ENCODE results near the gene PUS7L. TPM values are rescaled to one million over a fixed set of nuclear protein-coding genes. Genes with fewer than 3 reads are reported as not detected.
"Not testable (repeated sequence)": the region's sequence is repeated elsewhere in the genome, so short reads cannot be mapped to it uniquely, and the experiment has no call there.

Gene PUS7L
- total and polyA plus RNA-seq, 2 donors (not counting 1 experiment from before 2014, with no cell fraction given) = 2.6 to 23.5 TPM

DNA sequence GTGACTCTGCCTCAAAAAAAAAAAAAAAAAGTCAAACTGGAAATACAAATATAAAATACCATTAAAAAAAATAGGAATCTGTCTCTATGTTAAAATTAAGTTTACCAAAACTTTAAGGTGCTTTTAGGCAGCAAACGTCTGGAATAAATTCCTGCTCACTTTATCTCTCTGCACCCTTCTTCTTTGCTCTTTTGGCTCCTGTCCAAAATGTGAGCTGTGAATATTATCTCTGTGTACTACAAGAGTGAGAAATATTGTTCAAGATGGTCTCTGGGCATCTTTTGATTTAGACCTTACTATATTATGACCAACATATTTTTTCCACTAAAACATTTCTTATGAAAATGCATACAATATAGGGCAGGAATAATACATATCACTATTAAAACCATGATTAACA is 63.7 kb downstream of the PUS7L start:
- intact Hi-C loops (cut with micrococcal nuclease) = no loop called here

DNA sequence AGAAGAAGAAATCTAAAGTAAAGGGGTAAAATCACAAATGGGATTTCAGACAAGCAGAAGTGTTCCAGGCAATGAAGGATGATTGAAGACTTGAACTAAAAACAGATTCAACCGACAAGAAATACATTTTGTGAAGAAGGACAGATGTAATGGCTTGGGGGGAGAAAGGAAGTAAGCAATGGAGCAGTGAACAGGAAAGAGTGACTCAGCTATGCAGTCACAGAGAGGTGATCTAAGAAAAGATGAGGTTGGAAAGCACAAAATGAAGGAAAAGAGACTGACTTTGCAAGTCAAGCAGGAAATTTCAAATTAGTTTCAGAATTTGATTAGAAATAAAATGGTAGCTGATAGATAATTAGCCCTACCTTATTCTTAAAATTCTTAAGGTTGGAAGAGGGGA is 66.5 kb downstream of the PUS7L start:
- Mint-ChIP-seq H3K9me3 (ENCODE audit: insufficient read depth) (no peaks in the 10 kb centered on the region), H3K27ac (no peak overlapping the region), H3K27me3 (no peaks in the 10 kb centered on the region), H3K4me3 (no peak overlapping the region), H3K4me1 (no peaks in the 10 kb centered on the region)
- Histone ChIP-seq H3K27ac (ENCODE audit: low read length in 2 of 2) (no peak overlapping the region), H3K4me1 (ENCODE audit: control insufficient read depth in 2 of 2, insufficient read depth in 2 of 2, low read length in 2 of 2) (no peaks in the 10 kb centered on the region), H3K4me2 (replicated peaks; ENCODE audit: low read depth, low read length, poor library complexity, severe bottlenecking) (no peak overlapping the region), H3K9ac (ENCODE audit: low read length) (no peak overlapping the region), H3K79me2 (ENCODE audit: control insufficient read depth, insufficient read depth, low read length) (no peaks in the 10 kb centered on the region), H3K4me3 (ENCODE audit: control extremely low read depth in 1 of 5, extremely low read depth in 1 of 5, insufficient read depth in 1 of 5, low read depth in 2 of 5, low read length in 4 of 5) (no peak overlapping the region), H3K27me3 (replicated peaks in 1 of 4; ENCODE audit: control extremely low read depth in 1 of 4, control insufficient read depth in 3 of 4, insufficient read depth in 4 of 4, low read length in 3 of 4) (peaks cover 0 to 3% (median 0%) of the 10 kb centered on the region in 4 experiments), H2AFZ (ENCODE audit: insufficient read depth, low read depth, low read length, poor library complexity, severe bottlenecking) (no peak overlapping the region), H4K20me1 (ENCODE audit: control insufficient read depth, insufficient read depth, low read length, poor library complexity, severe bottlenecking) (no peaks in the 10 kb centered on the region), H3K36me3 (replicated peaks in 1 of 2; ENCODE audit: control extremely low read depth in 1 of 2, control insufficient read depth in 1 of 2, extremely low read depth in 1 of 2, insufficient read depth in 2 of 2, low read length in 1 of 2) (no peaks in the 10 kb centered on the region), H3K9me3 (ENCODE audit: control extremely low read depth in 1 of 3, control insufficient read depth in 2 of 3, insufficient read depth in 1 of 3, low read length in 2 of 3) (no peaks in the 10 kb centered on the region)
- ChIA-PET CTCF (no interaction called here), POLR2A (no interaction called here)
- ATAC-seq (ENCODE audit: low read depth) = no peak
- 0% methylated on average over 1 of the region's 1 CpG for WGBS (ENCODE audit: insufficient coverage)
- intact Hi-C loops (cut with micrococcal nuclease) = no loop called here
- TF ChIP-seq EZH2 (IDR thresholded peaks at IDR 0.05; ENCODE audit: borderline replicate concordance, insufficient read depth, low read depth, low read length, poor library complexity, severe bottlenecking) = no peak
- TF ChIP-seq, protein P1, sequence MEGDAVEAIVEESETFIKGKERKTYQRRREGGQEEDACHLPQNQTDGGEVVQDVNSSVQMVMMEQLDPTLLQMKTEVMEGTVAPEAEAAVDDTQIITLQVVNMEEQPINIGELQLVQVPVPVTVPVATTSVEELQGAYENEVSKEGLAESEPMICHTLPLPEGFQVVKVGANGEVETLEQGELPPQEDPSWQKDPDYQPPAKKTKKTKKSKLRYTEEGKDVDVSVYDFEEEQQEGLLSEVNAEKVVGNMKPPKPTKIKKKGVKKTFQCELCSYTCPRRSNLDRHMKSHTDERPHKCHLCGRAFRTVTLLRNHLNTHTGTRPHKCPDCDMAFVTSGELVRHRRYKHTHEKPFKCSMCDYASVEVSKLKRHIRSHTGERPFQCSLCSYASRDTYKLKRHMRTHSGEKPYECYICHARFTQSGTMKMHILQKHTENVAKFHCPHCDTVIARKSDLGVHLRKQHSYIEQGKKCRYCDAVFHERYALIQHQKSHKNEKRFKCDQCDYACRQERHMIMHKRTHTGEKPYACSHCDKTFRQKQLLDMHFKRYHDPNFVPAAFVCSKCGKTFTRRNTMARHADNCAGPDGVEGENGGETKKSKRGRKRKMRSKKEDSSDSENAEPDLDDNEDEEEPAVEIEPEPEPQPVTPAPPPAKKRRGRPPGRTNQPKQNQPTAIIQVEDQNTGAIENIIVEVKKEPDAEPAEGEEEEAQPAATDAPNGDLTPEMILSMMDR (IDR thresholded peaks at IDR 0.05) = no peak
- DNase-seq = no peak

More for the DNA sequence above, 63.7 kb downstream of the PUS7L start:
- Histone ChIP-seq H4K20me1 (ENCODE audit: control insufficient read depth, insufficient read depth, low read length, poor library complexity, severe bottlenecking) (no peaks in the 10 kb centered on the region), H3K9me3 (ENCODE audit: control extremely low read depth in 1 of 3, control insufficient read depth in 2 of 3, insufficient read depth in 1 of 3, low read length in 2 of 3) (no peaks in the 10 kb centered on the region), H3K4me1 (ENCODE audit: control insufficient read depth in 2 of 2, insufficient read depth in 2 of 2, low read length in 2 of 2) (no peaks in the 10 kb centered on the region), H3K27ac (ENCODE audit: low read length in 2 of 2) (no peak overlapping the region), H3K36me3 (replicated peaks in 1 of 2; ENCODE audit: control extremely low read depth in 1 of 2, control insufficient read depth in 1 of 2, extremely low read depth in 1 of 2, insufficient read depth in 2 of 2, low read length in 1 of 2) (no peaks in the 10 kb centered on the region), H3K4me3 (ENCODE audit: control extremely low read depth in 1 of 5, extremely low read depth in 1 of 5, insufficient read depth in 1 of 5, low read depth in 2 of 5, low read length in 4 of 5) (no peak overlapping the region), H3K9ac (ENCODE audit: low read length) (no peak overlapping the region), H3K79me2 (ENCODE audit: control insufficient read depth, insufficient read depth, low read length) (no peaks in the 10 kb centered on the region), H3K27me3 (replicated peaks in 1 of 4; ENCODE audit: control extremely low read depth in 1 of 4, control insufficient read depth in 3 of 4, insufficient read depth in 4 of 4, low read length in 3 of 4) (peaks cover 0 to 5% (median 0%) of the 10 kb centered on the region in 4 experiments), H2AFZ (ENCODE audit: insufficient read depth, low read depth, low read length, poor library complexity, severe bottlenecking) (no peak overlapping the region), H3K4me2 (replicated peaks; ENCODE audit: low read depth, low read length, poor library complexity, severe bottlenecking) (no peak overlapping the region)
- no peak for ATAC-seq (ENCODE audit: low read depth)
- Mint-ChIP-seq H3K27ac (no peak overlapping the region), H3K4me3 (no peak overlapping the region), H3K9me3 (ENCODE audit: insufficient read depth) (no peaks in the 10 kb centered on the region), H3K27me3 (no peaks in the 10 kb centered on the region), H3K4me1 (no peaks in the 10 kb centered on the region)
- WGBS (ENCODE audit: insufficient coverage) = no CpG with 5 or more reads among the region's 1 CpG
- TF ChIP-seq EZH2 (IDR thresholded peaks at IDR 0.05; ENCODE audit: borderline replicate concordance, insufficient read depth, low read depth, low read length, poor library complexity, severe bottlenecking) = no peak
- TF ChIP-seq, protein P1 (IDR thresholded peaks at IDR 0.05) = no peak
- POLR2A ChIA-PET = no interaction called here
- CTCF ChIA-PET = no interaction called here
- no peak for DNase-seq

DNA sequence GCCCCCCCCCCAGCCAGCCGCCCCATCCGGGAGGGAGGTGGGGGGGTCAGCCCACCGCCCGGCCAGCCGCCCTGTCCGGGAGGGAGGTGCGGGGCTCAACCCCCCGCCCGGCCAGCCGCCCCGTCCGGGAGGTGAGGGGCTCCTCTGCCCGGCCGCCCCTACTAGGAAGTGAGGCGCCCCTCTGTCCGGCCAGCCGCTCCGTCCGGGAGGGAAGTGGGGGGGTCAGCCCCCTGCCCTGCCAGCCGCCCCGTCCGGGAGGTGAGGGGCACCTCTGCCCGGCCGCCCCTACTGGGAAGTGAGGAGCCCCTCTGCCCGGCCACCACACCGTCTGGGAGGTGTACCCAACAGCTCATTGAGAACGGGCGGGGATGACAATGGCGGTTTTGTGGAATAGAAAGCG is 73.1 kb downstream of the PUS7L start:
- H3K4me3 Mint-ChIP-seq; H3K4me1 ChIP-seq (ENCODE audit: control insufficient read depth in 2 of 2, insufficient read depth in 2 of 2, low read length in 2 of 2); CTCF ChIA-PET; H3K4me2 ChIP-seq (replicated peaks; ENCODE audit: low read depth, low read length, poor library complexity, severe bottlenecking); H2AFZ ChIP-seq (ENCODE audit: insufficient read depth, low read depth, low read length, poor library complexity, severe bottlenecking); DNase-seq; POLR2A ChIA-PET; H3K79me2 ChIP-seq (ENCODE audit: control insufficient read depth, insufficient read depth, low read length); H4K20me1 ChIP-seq (ENCODE audit: control insufficient read depth, insufficient read depth, low read length, poor library complexity, severe bottlenecking); ATAC-seq (ENCODE audit: low read depth); H3K27ac Mint-ChIP-seq; H3K4me3 ChIP-seq (ENCODE audit: control extremely low read depth in 1 of 5, extremely low read depth in 1 of 5, insufficient read depth in 1 of 5, low read depth in 2 of 5, low read length in 4 of 5); H3K9ac ChIP-seq (ENCODE audit: low read length); H3K27me3 Mint-ChIP-seq; H3K36me3 ChIP-seq (replicated peaks in 1 of 2; ENCODE audit: control extremely low read depth in 1 of 2, control insufficient read depth in 1 of 2, extremely low read depth in 1 of 2, insufficient read depth in 2 of 2, low read length in 1 of 2); H3K9me3 Mint-ChIP-seq (ENCODE audit: insufficient read depth); H3K4me1 Mint-ChIP-seq; H3K27ac ChIP-seq (ENCODE audit: low read length in 2 of 2); intact Hi-C loops (cut with micrococcal nuclease); H3K9me3 ChIP-seq (ENCODE audit: control extremely low read depth in 1 of 3, control insufficient read depth in 2 of 3, insufficient read depth in 1 of 3, low read length in 2 of 3); H3K27me3 ChIP-seq (replicated peaks in 1 of 4; ENCODE audit: control extremely low read depth in 1 of 4, control insufficient read depth in 3 of 4, insufficient read depth in 4 of 4, low read length in 3 of 4): not testable (repeated sequence)
- WGBS (ENCODE audit: insufficient coverage) = 97% methylated on average over 21 of the region's 30 CpGs
